Endodermal cell (in vitro differentiated cells): ENCODE results near the gene TMEM43. TPM values are rescaled to one million over a fixed set of nuclear protein-coding genes. Genes with fewer than 3 reads are reported as not detected.

Experiments used
- DNase-seq: peaks from one replicate; pipeline ENCODE4 v3.0.0-alpha.2; 2017
- H3K27ac ChIP-seq: 2 replicates; pipeline ENCODE4 v1.5.1; 2013; ENCODE audit warnings: mild to moderate bottlenecking, low read depth, low read length, moderate library complexity
- H3K27me3 ChIP-seq: 2 replicates; pipeline ENCODE4 v1.6.1; 2013; ENCODE audit warnings: mild to moderate bottlenecking, low read length, moderate library complexity; ENCODE audit not compliant: insufficient read depth, control insufficient read depth, poor library complexity, severe bottlenecking
- H3K36me3 ChIP-seq: 2 replicates; pipeline ENCODE4 v1.7.0; 2013; ENCODE audit warnings: mild to moderate bottlenecking, low read length, moderate library complexity; ENCODE audit not compliant: control insufficient read depth, insufficient read depth
- H3K4me1 ChIP-seq: one replicate; pipeline ENCODE4 v1.7.0; 2013; ENCODE audit warnings: low read length; ENCODE audit not compliant: control insufficient read depth, insufficient read depth
- H3K4me3 ChIP-seq: 2 replicates; pipeline ENCODE4 v1.5.1; 2013; ENCODE audit warnings: mild to moderate bottlenecking, low read length, moderate library complexity
- H3K9ac ChIP-seq: 2 replicates; pipeline ENCODE4 v1.6.1; 2013; ENCODE audit warnings: mild to moderate bottlenecking, low read length, moderate library complexity; ENCODE audit not compliant: poor library complexity, severe bottlenecking; ENCODE audit errors: extremely low read depth
- H3K9me3 ChIP-seq: 2 replicates; pipeline ENCODE4 v1.6.1; 2013; ENCODE audit warnings: mild to moderate bottlenecking, low read length, moderate library complexity; ENCODE audit not compliant: control insufficient read depth
- H3K27ac Mint-ChIP-seq: 2 replicates; pipeline ENCODE4 v1.8.0; 2020; ENCODE audit warnings: mixed read lengths
- H3K27me3 Mint-ChIP-seq: 2 replicates; pipeline ENCODE4 v1.8.0; 2021; ENCODE audit warnings: mild to moderate bottlenecking, mixed read lengths; ENCODE audit not compliant: insufficient read depth
- H3K36me3 Mint-ChIP-seq: 2 replicates; pipeline ENCODE4 v1.8.0; 2020; ENCODE audit warnings: low read depth, mixed read lengths
- H3K4me1 Mint-ChIP-seq: 2 replicates; pipeline ENCODE4 v1.8.0; 2020; ENCODE audit warnings: mixed read lengths
- H3K4me3 Mint-ChIP-seq: 2 replicates; pipeline ENCODE4 v1.8.0; 2020; ENCODE audit warnings: mild to moderate bottlenecking, moderate library complexity, mixed read lengths
- H3K9me3 Mint-ChIP-seq: 2 replicates; pipeline ENCODE4 v1.8.0; 2020; ENCODE audit warnings: mild to moderate bottlenecking, mixed read lengths
- CTCF ChIP-seq: fragments of 200-600 bp; sonication (generic); conservative IDR thresholded peaks from 2 replicates; pipeline ENCODE4 v1.5.0; 2021; ENCODE audit warnings: antibody characterized with exemption, mild to moderate bottlenecking
- WGBS, 2 experiments: methylation state at CpG; one replicate each; pipeline versions ENCODE4 v1.1.5 to v1.1.7; 2013; ENCODE audit warnings: missing lambda C conversion rate in 2 of 2, mixed read lengths in 1 of 2; ENCODE audit not compliant: insufficient coverage in 1 of 2, insufficient read length in 1 of 2; 5-methylcytosine and 5-hydroxymethylcytosine counted together
- total RNA-seq, 2 donors: library from RNA; stranded (reverse); fragmentation: NEBNext Ultra II Directional in 1 of 2; extraction: Animal tissue kit (Norgen Biotek cat#: 25700) in 1 of 2; gene quantifications; 2 replicates in 1 of 2; 3 replicates in 1 of 2; pipeline ENCODE4 v1.2.1, GENCODE V29; 2021

TMEM43 gene
- total RNA-seq, 2 donors from 2014 or later, result 28.9 to 39.3 TPM

GRCh38 chr3:14131134-14131533 lies 6.3 kb downstream of the TMEM43 start:
- Mint-ChIP-seq H3K36me3 (peaks cover 83% of the 10 kb centered on the region), H3K27me3 (no peaks in the 10 kb centered on the region), H3K9me3 (no peaks in the 10 kb centered on the region), H3K27ac (no peak overlapping the region), H3K4me3 (no peak overlapping the region), H3K4me1 (peaks cover 4% of the 10 kb centered on the region)
- H3K27ac ChIP-seq, result no peak overlapping the region
- peaks cover 92% of the 10 kb centered on the region for H3K36me3 ChIP-seq
- no peak for DNase-seq
- peaks cover 5% of the 10 kb centered on the region for H3K9me3 ChIP-seq
- 91 to 93% methylated on average over 3 to 5 of the region's 5 CpGs for WGBS, 2 experiments
- H3K4me3 ChIP-seq, result no peak overlapping the region
- peaks cover 3% of the 10 kb centered on the region for H3K4me1 ChIP-seq
- TF ChIP-seq CTCF, result no peak
- no peak overlapping the region for H3K9ac ChIP-seq
- no peaks in the 10 kb centered on the region for H3K27me3 ChIP-seq

GRCh38 chr3:14132120-14132519 lies 7.3 kb downstream of the TMEM43 start:
- no peak for DNase-seq
- H3K4me3 Mint-ChIP-seq, result no peak overlapping the region
- no peak for TF ChIP-seq CTCF
- peaks cover 97% of the 10 kb centered on the region for H3K36me3 ChIP-seq
- no peaks in the 10 kb centered on the region for H3K27me3 ChIP-seq
- WGBS, 2 experiments, result 93 to 100% methylated on average over 6 to 8 of the region's 8 CpGs
- no peak overlapping the region for H3K27ac ChIP-seq
- H3K27me3 Mint-ChIP-seq, result no peaks in the 10 kb centered on the region
- no peak overlapping the region for H3K9ac ChIP-seq
- H3K36me3 Mint-ChIP-seq, result peaks cover 83% of the 10 kb centered on the region
- no peaks in the 10 kb centered on the region for H3K4me1 Mint-ChIP-seq
- peaks cover 5% of the 10 kb centered on the region for H3K9me3 ChIP-seq
- no peak overlapping the region for H3K4me3 ChIP-seq
- no peaks in the 10 kb centered on the region for H3K9me3 Mint-ChIP-seq
- H3K27ac Mint-ChIP-seq, result no peak overlapping the region
- H3K4me1 ChIP-seq, result no peaks in the 10 kb centered on the region

- Mint-ChIP-seq H3K27ac (no peak overlapping the region), H3K4me3 (no peak overlapping the region), H3K36me3 (peaks cover 81% of the 10 kb centered on the region), H3K27me3 (no peaks in the 10 kb centered on the region), H3K9me3 (no peaks in the 10 kb centered on the region), H3K4me1 (no peaks in the 10 kb centered on the region)
- Histone ChIP-seq H3K9ac (no peak overlapping the region), H3K4me1 (no peaks in the 10 kb centered on the region), H3K9me3 (peaks cover 5% of the 10 kb centered on the region), H3K4me3 (no peak overlapping the region), H3K27me3 (no peaks in the 10 kb centered on the region), H3K27ac (no peak overlapping the region), H3K36me3 (peaks cover 97% of the 10 kb centered on the region)
- no peak for DNase-seq
- no peak for TF ChIP-seq CTCF
- 82 to 86% methylated on average over 6 of the region's 6 CpGs for WGBS, 2 experiments
Measured at GRCh38 chr3:14132689-14133088, 7.8 kb downstream of the TMEM43 start.
